Common myeloid progenitor, CD34-positive (primary cell): ENCODE measurements around the gene PRKAG2.
"Not testable (repeated sequence)": the region's sequence is repeated elsewhere in the genome, so short reads cannot be mapped to it uniquely, and the experiment has no call there.

Experiments
- CTCF ChIA-PET: fragments of 350-600 bp; sonication (Branson Sonifier 250); formaldehyde crosslinking; loops from one replicate; lab custom pipeline; 2021; ENCODE audit warnings: antibody characterized with exemption; lab: Charles Lee
- POLR2A ChIA-PET: fragments of 350-600 bp; sonication (Branson Sonifier 250); formaldehyde crosslinking; loops from one replicate; lab custom pipeline; 2021; ENCODE audit warnings: antibody characterized with exemption; lab: Charles Lee
- DNase-seq, 3 donors: peaks; one replicate each; pipeline versions ENCODE4 v3.0.0 to v3.0.0-alpha.2; 2013
- H3K27ac ChIP-seq, 2 experiments: 1 replicate in 1 of 2; 2 replicates in 1 of 2; pipeline ENCODE4 v1.7.0; 2013; ENCODE audit warnings: inconsistent platforms in 2 of 2, low read length in 2 of 2, mild to moderate bottlenecking in 2 of 2, low read depth in 1 of 2, moderate library complexity in 1 of 2; ENCODE audit not compliant: severe bottlenecking in 2 of 2, insufficient read depth in 1 of 2, poor library complexity in 1 of 2
- H3K27me3 ChIP-seq, 5 experiments: replicated peaks in 2 of 5; 1 replicate in 3 of 5; 2 replicates in 2 of 5; pipeline versions ENCODE4 v1.6.1 to v1.7.0; 2013; ENCODE audit warnings: low read length in 4 of 5, mild to moderate bottlenecking in 2 of 5, moderate library complexity in 2 of 5, inconsistent platforms in 1 of 5; ENCODE audit not compliant: insufficient read depth in 5 of 5, control insufficient read depth in 4 of 5
- H3K36me3 ChIP-seq, 4 experiments: 1 replicate in 2 of 4; 2 replicates in 2 of 4; pipeline versions ENCODE4 v1.6.1 to v1.7.0; 2013; ENCODE audit warnings: low read length in 3 of 4, control low read depth in 1 of 4, mild to moderate bottlenecking in 1 of 4; ENCODE audit not compliant: control insufficient read depth in 4 of 4, insufficient read depth in 4 of 4
- H3K4me1 ChIP-seq, 4 experiments: 1 replicate in 3 of 4; 2 replicates in 1 of 4; pipeline versions ENCODE4 v1.6.1 to v1.7.1; 2013; ENCODE audit warnings: low read length in 3 of 4, mild to moderate bottlenecking in 3 of 4, control low read depth in 1 of 4, inconsistent platforms in 1 of 4, moderate library complexity in 1 of 4; ENCODE audit not compliant: control insufficient read depth in 4 of 4, insufficient read depth in 4 of 4; ENCODE audit errors: control extremely low read depth in 1 of 4
- H3K4me3 ChIP-seq, 7 experiments: 1 replicate in 4 of 7; 2 replicates in 3 of 7; pipeline versions ENCODE4 v1.5.1 to v1.7.0; 2013; ENCODE audit warnings: mild to moderate bottlenecking in 7 of 7, low read length in 6 of 7, moderate library complexity in 6 of 7, inconsistent platforms in 2 of 7, low read depth in 2 of 7, control low read depth in 1 of 7; ENCODE audit not compliant: insufficient read depth in 4 of 7, control insufficient read depth in 1 of 7; ENCODE audit errors: extremely low read depth in 1 of 7
- H3K9me3 ChIP-seq, 5 experiments: 1 replicate in 4 of 5; 2 replicates in 1 of 5; pipeline versions ENCODE4 v1.6.1 to v1.7.1; 2013; ENCODE audit warnings: low read length in 4 of 5, mild to moderate bottlenecking in 2 of 5, inconsistent platforms in 1 of 5, low read depth in 1 of 5, moderate library complexity in 1 of 5; ENCODE audit not compliant: control insufficient read depth in 4 of 5, insufficient read depth in 2 of 5; ENCODE audit errors: control extremely low read depth in 1 of 5
- WGBS: methylation state at CpG from one replicate; pipeline ENCODE4 v1.1.5; 2013; ENCODE audit not compliant: insufficient coverage; 5-methylcytosine and 5-hydroxymethylcytosine counted together

The PRKAG2 gene

GRCh38 chr7:151754142-151754590 lies 122.7 kb downstream of the PRKAG2 start:
- peaks cover 0 to 19% (median 13%) of the 10 kb centered on the region in 4 experiments for H3K4me1 ChIP-seq
- peak; percentile 17 to 39 (median 34) for DNase-seq
- 88% methylated on average over 14 of the region's 14 CpGs for WGBS
- H3K36me3 ChIP-seq = peaks cover 0 to 5% (median 0%) of the 10 kb centered on the region in 4 experiments
- H3K4me3 ChIP-seq = no peak overlapping the region
- ChIA-PET POLR2A (no interaction called here), CTCF (interaction anchor here (0.8 to 11.4 kb wide), 8 partner anchors 8 to 130 kb away, joined by 3 to 118 read pairs (median 3); no protein-coding TSS in a partner anchor)
- no peaks in the 10 kb centered on the region for H3K27me3 ChIP-seq
- H3K27ac ChIP-seq = no peak overlapping the region
- H3K9me3 ChIP-seq = no peaks in the 10 kb centered on the region

GRCh38 chr7:151752816-151753595 lies 123.9 kb downstream of the PRKAG2 start:
- no peak for DNase-seq
- Histone ChIP-seq H3K27me3 (no peaks in the 10 kb centered on the region), H3K27ac (no peak overlapping the region), H3K9me3 (no peaks in the 10 kb centered on the region), H3K36me3 (peaks cover 0 to 5% (median 0%) of the 10 kb centered on the region in 4 experiments), H3K4me3 (no peak overlapping the region), H3K4me1 (peaks cover 0 to 19% (median 13%) of the 10 kb centered on the region in 4 experiments)
- WGBS = 93% methylated on average over 16 of the region's 19 CpGs
- POLR2A ChIA-PET = interaction anchor here (1.1 kb wide), 1 partner anchor 120 kb away, joined by 3 read pairs; no protein-coding TSS in a partner anchor
- CTCF ChIA-PET = interaction anchor here (1.5 to 11.4 kb wide), 2 partner anchors 54 to 129 kb away, joined by 3 to 118 read pairs; no protein-coding TSS in a partner anchor

- ChIA-PET CTCF (interaction anchor here (1.6 to 1.9 kb wide), 2 partner anchors 8 to 15 kb away, joined by 3 to 5 read pairs; no protein-coding TSS in a partner anchor), POLR2A (no interaction called here)
- no peaks in the 10 kb centered on the region for H3K9me3 ChIP-seq
- DNase-seq = no peak
- H3K36me3 ChIP-seq = peaks cover 0 to 5% (median 0%) of the 10 kb centered on the region in 4 experiments
- H3K27ac ChIP-seq = no peak overlapping the region
- H3K4me1 ChIP-seq = peaks cover 0 to 19% (median 13%) of the 10 kb centered on the region in 4 experiments
- no peak overlapping the region for H3K4me3 ChIP-seq
- 100% methylated on average over 2 of the region's 8 CpGs for WGBS
- H3K27me3 ChIP-seq = no peaks in the 10 kb centered on the region
Measured at GRCh38 chr7:151752037-151752436, 124.9 kb downstream of the PRKAG2 start.

GRCh38 chr7:151748733-151749132 lies 128.2 kb downstream of the PRKAG2 start:
- Histone ChIP-seq H3K27me3 (no peaks in the 10 kb centered on the region), H3K4me3 (no peak overlapping the region), H3K27ac (no peak overlapping the region), H3K9me3 (no peaks in the 10 kb centered on the region), H3K4me1 (peaks cover 0 to 15% (median 13%) of the 10 kb centered on the region in 4 experiments), H3K36me3 (peaks cover 0 to 5% (median 0%) of the 10 kb centered on the region in 4 experiments)
- ChIA-PET POLR2A (no interaction called here), CTCF (interaction anchor here (0.9 to 1.1 kb wide), 2 partner anchors 14 to 64 kb away, joined by 3 read pairs; no protein-coding TSS in a partner anchor)
- WGBS = 97% methylated on average over 15 of the region's 15 CpGs
- DNase-seq = no peak

- DNase-seq, H3K27ac ChIP-seq, H3K36me3 ChIP-seq, POLR2A ChIA-PET, H3K27me3 ChIP-seq, H3K4me3 ChIP-seq, H3K9me3 ChIP-seq: not testable (repeated sequence)
- CTCF ChIA-PET = interaction anchor here (1.1 kb wide), 1 partner anchor 13 kb away, joined by 3 read pairs; no protein-coding TSS in a partner anchor
- WGBS = no CpG with 5 or more reads among the region's 5 CpGs
- peaks cover 0 to 23% (median 20%) of the 10 kb centered on the region in 4 experiments for H3K4me1 ChIP-seq
Measured at GRCh38 chr7:151748021-151748420, 128.9 kb downstream of the PRKAG2 start.

DNA sequence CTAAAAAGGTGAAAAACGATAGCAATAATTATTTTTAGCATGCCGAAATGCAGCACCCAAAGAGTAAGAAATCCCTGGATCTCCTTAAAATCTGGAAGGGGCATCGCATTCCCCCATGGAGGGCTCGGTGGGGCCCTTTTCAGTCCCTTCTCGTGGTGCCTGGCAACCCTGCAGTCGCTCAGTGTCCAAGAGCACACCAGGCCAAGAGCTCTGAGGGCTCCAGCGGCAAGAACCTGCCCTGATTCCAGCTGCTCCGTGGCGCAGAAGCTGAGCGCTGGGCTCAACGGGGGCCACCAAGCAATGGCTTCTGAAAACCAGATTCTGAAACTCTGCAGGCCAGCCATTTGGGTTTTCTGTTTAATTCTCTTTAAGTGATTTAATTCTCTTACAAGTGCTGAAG lies 131.2 kb downstream of the PRKAG2 start:
- Histone ChIP-seq H3K9me3 (no peaks in the 10 kb centered on the region), H3K36me3 (no peaks in the 10 kb centered on the region), H3K27me3 (no peaks in the 10 kb centered on the region), H3K4me1 (peaks cover 0 to 29% (median 26%) of the 10 kb centered on the region in 4 experiments), H3K27ac (no peak overlapping the region), H3K4me3 (no peak overlapping the region)
- CTCF ChIA-PET = interaction anchor here (1.0 to 2.2 kb wide), 6 partner anchors 9 to 174 kb away, joined by 3 to 6 read pairs (median 4); no protein-coding TSS in a partner anchor
- WGBS = 94% methylated on average over 11 of the region's 11 CpGs
- POLR2A ChIA-PET = no interaction called here
- no peak for DNase-seq
